Measurements from ENCODE around the gene TRAPPC12.

TRAPPC12 gene

GRCh38 chr2:3389193-3389592 is 9.7 kb downstream of the TRAPPC12 start:
- H3K27ac Mint-ChIP-seq, result no peak overlapping the region
- H3K9me3 Mint-ChIP-seq, result no peaks in the 10 kb centered on the region
- H3K27me3 Mint-ChIP-seq, result no peaks in the 10 kb centered on the region
- peaks cover 46% of the 10 kb centered on the region for H3K4me1 Mint-ChIP-seq
- no peak overlapping the region for H3K4me3 Mint-ChIP-seq
- peaks cover 18% of the 10 kb centered on the region for H3K36me3 Mint-ChIP-seq

GRCh38 chr2:3390041-3390440 is 10.5 kb downstream of the TRAPPC12 start:
- H3K27ac Mint-ChIP-seq, result peak overlapping the region; percentile 59
- no peak overlapping the region for H3K4me3 Mint-ChIP-seq
- H3K9me3 Mint-ChIP-seq, result no peaks in the 10 kb centered on the region
- H3K36me3 Mint-ChIP-seq, result peaks cover 22% of the 10 kb centered on the region
- no peaks in the 10 kb centered on the region for H3K27me3 Mint-ChIP-seq
- peaks cover 41% of the 10 kb centered on the region for H3K4me1 Mint-ChIP-seq

GRCh38 chr2:3392216-3392615 is 12.7 kb downstream of the TRAPPC12 start:
- H3K9me3 Mint-ChIP-seq, result peaks cover 7% of the 10 kb centered on the region
- peaks cover 35% of the 10 kb centered on the region for H3K36me3 Mint-ChIP-seq
- H3K27me3 Mint-ChIP-seq, result no peaks in the 10 kb centered on the region
- peaks cover 40% of the 10 kb centered on the region for H3K4me1 Mint-ChIP-seq
- no peak overlapping the region for H3K4me3 Mint-ChIP-seq
- H3K27ac Mint-ChIP-seq, result no peak overlapping the region

- Mint-ChIP-seq H3K36me3 (peaks cover 35% of the 10 kb centered on the region), H3K4me1 (peaks cover 37% of the 10 kb centered on the region), H3K4me3 (no peak overlapping the region), H3K27me3 (no peaks in the 10 kb centered on the region), H3K27ac (no peak overlapping the region), H3K9me3 (peaks cover 7% of the 10 kb centered on the region)
These were observed 17.5 kb downstream of the TRAPPC12 start for GRCh38 chr2:3396920-3397559.

- peaks cover 25% of the 10 kb centered on the region for H3K4me1 Mint-ChIP-seq
- H3K4me3 Mint-ChIP-seq, result no peak overlapping the region
- H3K27me3 Mint-ChIP-seq, result no peaks in the 10 kb centered on the region
- peaks cover 34% of the 10 kb centered on the region for H3K36me3 Mint-ChIP-seq
- peaks cover 7% of the 10 kb centered on the region for H3K9me3 Mint-ChIP-seq
- H3K27ac Mint-ChIP-seq, result no peak overlapping the region
These were observed 19.4 kb downstream of the TRAPPC12 start for GRCh38 chr2:3398857-3399256.

- Mint-ChIP-seq H3K27ac (no peak overlapping the region), H3K36me3 (peaks cover 34% of the 10 kb centered on the region), H3K27me3 (no peaks in the 10 kb centered on the region), H3K9me3 (peaks cover 7% of the 10 kb centered on the region), H3K4me1 (peaks cover 30% of the 10 kb centered on the region), H3K4me3 (no peak overlapping the region)
These were observed 19.9 kb downstream of the TRAPPC12 start for GRCh38 chr2:3399381-3399780.

GRCh38 chr2:3399829-3400228 is 20.3 kb downstream of the TRAPPC12 start:
- no peak overlapping the region for H3K4me3 Mint-ChIP-seq
- H3K36me3 Mint-ChIP-seq, result peaks cover 33% of the 10 kb centered on the region
- no peaks in the 10 kb centered on the region for H3K27me3 Mint-ChIP-seq
- no peak overlapping the region for H3K27ac Mint-ChIP-seq
- peaks cover 7% of the 10 kb centered on the region for H3K9me3 Mint-ChIP-seq
- peaks cover 33% of the 10 kb centered on the region for H3K4me1 Mint-ChIP-seq

- Mint-ChIP-seq H3K4me3 (no peak overlapping the region), H3K27ac (no peak overlapping the region), H3K4me1 (peaks cover 31% of the 10 kb centered on the region), H3K36me3 (peaks cover 15% of the 10 kb centered on the region), H3K9me3 (no peaks in the 10 kb centered on the region), H3K27me3 (no peaks in the 10 kb centered on the region)
These were observed 24.3 kb downstream of the TRAPPC12 start for GRCh38 chr2:3403587-3404334.

- Mint-ChIP-seq H3K9me3 (no peaks in the 10 kb centered on the region), H3K36me3 (peaks cover 13% of the 10 kb centered on the region), H3K27me3 (no peaks in the 10 kb centered on the region), H3K4me3 (no peak overlapping the region), H3K4me1 (peaks cover 24% of the 10 kb centered on the region), H3K27ac (peak overlapping the region; percentile 25)
These were observed 24.9 kb downstream of the TRAPPC12 start for GRCh38 chr2:3404349-3404894.

GRCh38 chr2:3405307-3405706 is 25.8 kb downstream of the TRAPPC12 start:
- Mint-ChIP-seq H3K36me3 (peaks cover 16% of the 10 kb centered on the region), H3K27me3 (no peaks in the 10 kb centered on the region), H3K4me1 (peaks cover 27% of the 10 kb centered on the region), H3K4me3 (no peak overlapping the region), H3K27ac (no peak overlapping the region), H3K9me3 (no peaks in the 10 kb centered on the region)

- Mint-ChIP-seq H3K27ac (no peak overlapping the region), H3K9me3 (no peaks in the 10 kb centered on the region), H3K4me1 (peaks cover 22% of the 10 kb centered on the region), H3K36me3 (peaks cover 16% of the 10 kb centered on the region), H3K4me3 (no peak overlapping the region), H3K27me3 (no peaks in the 10 kb centered on the region)
These were observed 26.4 kb downstream of the TRAPPC12 start for GRCh38 chr2:3405876-3406275.

GRCh38 chr2:3406501-3406900 is 27.0 kb downstream of the TRAPPC12 start:
- Mint-ChIP-seq H3K4me1 (peaks cover 27% of the 10 kb centered on the region), H3K4me3 (no peak overlapping the region), H3K27me3 (no peaks in the 10 kb centered on the region), H3K36me3 (peaks cover 18% of the 10 kb centered on the region), H3K27ac (no peak overlapping the region), H3K9me3 (no peaks in the 10 kb centered on the region)

- Mint-ChIP-seq H3K27me3 (no peaks in the 10 kb centered on the region), H3K27ac (no peak overlapping the region), H3K4me3 (no peak overlapping the region), H3K9me3 (no peaks in the 10 kb centered on the region), H3K4me1 (peaks cover 31% of the 10 kb centered on the region), H3K36me3 (peaks cover 13% of the 10 kb centered on the region)
These were observed 29.3 kb downstream of the TRAPPC12 start for GRCh38 chr2:3408781-3409180.

GRCh38 chr2:3409627-3410170 is 30.2 kb downstream of the TRAPPC12 start:
- H3K4me1 Mint-ChIP-seq, result peaks cover 23% of the 10 kb centered on the region
- no peaks in the 10 kb centered on the region for H3K27me3 Mint-ChIP-seq
- H3K36me3 Mint-ChIP-seq, result peaks cover 12% of the 10 kb centered on the region
- H3K9me3 Mint-ChIP-seq, result no peaks in the 10 kb centered on the region
- no peak overlapping the region for H3K4me3 Mint-ChIP-seq
- H3K27ac Mint-ChIP-seq, result peak overlapping the region; percentile 42

GRCh38 chr2:3411103-3411502 is 31.6 kb downstream of the TRAPPC12 start:
- H3K36me3 Mint-ChIP-seq, result peaks cover 11% of the 10 kb centered on the region
- no peak overlapping the region for H3K4me3 Mint-ChIP-seq
- H3K9me3 Mint-ChIP-seq, result no peaks in the 10 kb centered on the region
- no peaks in the 10 kb centered on the region for H3K27me3 Mint-ChIP-seq
- no peak overlapping the region for H3K27ac Mint-ChIP-seq
- peaks cover 19% of the 10 kb centered on the region for H3K4me1 Mint-ChIP-seq

- Mint-ChIP-seq H3K4me3 (no peak overlapping the region), H3K36me3 (peaks cover 8% of the 10 kb centered on the region), H3K9me3 (no peaks in the 10 kb centered on the region), H3K4me1 (peaks cover 19% of the 10 kb centered on the region), H3K27me3 (no peaks in the 10 kb centered on the region), H3K27ac (no peak overlapping the region)
These were observed 34.2 kb downstream of the TRAPPC12 start for GRCh38 chr2:3413697-3414096.
